Endodermal cell (in vitro differentiated cells): ENCODE data around the gene SIDT1. TPM values are rescaled to one million over a fixed set of nuclear protein-coding genes. Genes with fewer than 3 reads are reported as not detected.

Experiments used
- DNase-seq: peaks from one replicate; pipeline ENCODE4 v3.0.0-alpha.2; 2017
- H3K27ac ChIP-seq: 2 replicates; pipeline ENCODE4 v1.5.1; 2013; ENCODE audit warnings: mild to moderate bottlenecking, low read depth, low read length, moderate library complexity
- H3K27me3 ChIP-seq: 2 replicates; pipeline ENCODE4 v1.6.1; 2013; ENCODE audit warnings: mild to moderate bottlenecking, low read length, moderate library complexity; ENCODE audit not compliant: insufficient read depth, control insufficient read depth, poor library complexity, severe bottlenecking
- H3K36me3 ChIP-seq: 2 replicates; pipeline ENCODE4 v1.7.0; 2013; ENCODE audit warnings: mild to moderate bottlenecking, low read length, moderate library complexity; ENCODE audit not compliant: control insufficient read depth, insufficient read depth
- H3K4me1 ChIP-seq: one replicate; pipeline ENCODE4 v1.7.0; 2013; ENCODE audit warnings: low read length; ENCODE audit not compliant: control insufficient read depth, insufficient read depth
- H3K4me3 ChIP-seq: 2 replicates; pipeline ENCODE4 v1.5.1; 2013; ENCODE audit warnings: mild to moderate bottlenecking, low read length, moderate library complexity
- H3K9ac ChIP-seq: 2 replicates; pipeline ENCODE4 v1.6.1; 2013; ENCODE audit warnings: mild to moderate bottlenecking, low read length, moderate library complexity; ENCODE audit not compliant: poor library complexity, severe bottlenecking; ENCODE audit errors: extremely low read depth
- H3K9me3 ChIP-seq: 2 replicates; pipeline ENCODE4 v1.6.1; 2013; ENCODE audit warnings: mild to moderate bottlenecking, low read length, moderate library complexity; ENCODE audit not compliant: control insufficient read depth
- H3K27ac Mint-ChIP-seq: 2 replicates; pipeline ENCODE4 v1.8.0; 2020; ENCODE audit warnings: mixed read lengths
- H3K27me3 Mint-ChIP-seq: 2 replicates; pipeline ENCODE4 v1.8.0; 2021; ENCODE audit warnings: mild to moderate bottlenecking, mixed read lengths; ENCODE audit not compliant: insufficient read depth
- H3K36me3 Mint-ChIP-seq: 2 replicates; pipeline ENCODE4 v1.8.0; 2020; ENCODE audit warnings: low read depth, mixed read lengths
- H3K4me1 Mint-ChIP-seq: 2 replicates; pipeline ENCODE4 v1.8.0; 2020; ENCODE audit warnings: mixed read lengths
- H3K4me3 Mint-ChIP-seq: 2 replicates; pipeline ENCODE4 v1.8.0; 2020; ENCODE audit warnings: mild to moderate bottlenecking, moderate library complexity, mixed read lengths
- H3K9me3 Mint-ChIP-seq: 2 replicates; pipeline ENCODE4 v1.8.0; 2020; ENCODE audit warnings: mild to moderate bottlenecking, mixed read lengths
- WGBS, 2 experiments: methylation state at CpG; one replicate each; pipeline versions ENCODE4 v1.1.5 to v1.1.7; 2013; ENCODE audit warnings: missing lambda C conversion rate in 2 of 2, mixed read lengths in 1 of 2; ENCODE audit not compliant: insufficient coverage in 1 of 2, insufficient read length in 1 of 2; 5-methylcytosine and 5-hydroxymethylcytosine counted together
- total RNA-seq, 2 donors: library from RNA; stranded (reverse); fragmentation: NEBNext Ultra II Directional in 1 of 2; extraction: Animal tissue kit (Norgen Biotek cat#: 25700) in 1 of 2; gene quantifications; 2 replicates in 1 of 2; 3 replicates in 1 of 2; pipeline ENCODE4 v1.2.1, GENCODE V29; 2021
- TF ChIP-seq, protein P1 (sequence below): fragments of 200-600 bp; sonication (generic); conservative IDR thresholded peaks from 2 replicates; pipeline ENCODE4 v1.5.0; 2021; ENCODE audit warnings: antibody characterized with exemption, mild to moderate bottlenecking

The SIDT1 gene
- total RNA-seq, 2 donors from 2014 or later, result not detected

DNA sequence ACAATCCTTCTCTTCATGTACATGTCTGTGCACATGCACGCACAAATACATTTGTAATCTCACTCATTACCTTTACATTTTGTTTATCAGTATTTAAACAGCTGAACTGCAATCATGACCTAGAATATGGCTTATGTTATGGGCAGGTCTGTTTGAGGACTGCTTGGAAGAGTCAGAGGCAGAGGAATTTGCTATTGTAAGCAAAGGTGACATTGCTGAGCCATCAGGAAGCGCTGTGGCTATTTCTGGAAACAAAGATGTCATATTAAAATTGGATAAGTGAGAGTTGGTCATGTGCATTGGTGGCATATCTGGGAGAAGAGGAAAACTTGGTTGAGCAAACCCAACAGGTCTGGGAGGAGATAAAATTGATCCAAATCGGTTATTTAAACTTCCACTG, 122.5 kb downstream of the SIDT1 start:
- Mint-ChIP-seq H3K4me1 (no peaks in the 10 kb centered on the region), H3K9me3 (no peaks in the 10 kb centered on the region), H3K4me3 (no peak overlapping the region), H3K27ac (no peak overlapping the region), H3K27me3 (no peaks in the 10 kb centered on the region), H3K36me3 (peaks cover 35% of the 10 kb centered on the region)
- Histone ChIP-seq H3K4me1 (no peaks in the 10 kb centered on the region), H3K27me3 (no peaks in the 10 kb centered on the region), H3K4me3 (no peak overlapping the region), H3K27ac (no peak overlapping the region), H3K9me3 (no peaks in the 10 kb centered on the region), H3K36me3 (peaks cover 17% of the 10 kb centered on the region), H3K9ac (no peak overlapping the region)
- WGBS, 2 experiments, result 94 to 95% methylated on average over 2 to 3 of the region's 3 CpGs
- TF ChIP-seq, protein P1, sequence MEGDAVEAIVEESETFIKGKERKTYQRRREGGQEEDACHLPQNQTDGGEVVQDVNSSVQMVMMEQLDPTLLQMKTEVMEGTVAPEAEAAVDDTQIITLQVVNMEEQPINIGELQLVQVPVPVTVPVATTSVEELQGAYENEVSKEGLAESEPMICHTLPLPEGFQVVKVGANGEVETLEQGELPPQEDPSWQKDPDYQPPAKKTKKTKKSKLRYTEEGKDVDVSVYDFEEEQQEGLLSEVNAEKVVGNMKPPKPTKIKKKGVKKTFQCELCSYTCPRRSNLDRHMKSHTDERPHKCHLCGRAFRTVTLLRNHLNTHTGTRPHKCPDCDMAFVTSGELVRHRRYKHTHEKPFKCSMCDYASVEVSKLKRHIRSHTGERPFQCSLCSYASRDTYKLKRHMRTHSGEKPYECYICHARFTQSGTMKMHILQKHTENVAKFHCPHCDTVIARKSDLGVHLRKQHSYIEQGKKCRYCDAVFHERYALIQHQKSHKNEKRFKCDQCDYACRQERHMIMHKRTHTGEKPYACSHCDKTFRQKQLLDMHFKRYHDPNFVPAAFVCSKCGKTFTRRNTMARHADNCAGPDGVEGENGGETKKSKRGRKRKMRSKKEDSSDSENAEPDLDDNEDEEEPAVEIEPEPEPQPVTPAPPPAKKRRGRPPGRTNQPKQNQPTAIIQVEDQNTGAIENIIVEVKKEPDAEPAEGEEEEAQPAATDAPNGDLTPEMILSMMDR, result no peak
- DNase-seq, result no peak

DNA sequence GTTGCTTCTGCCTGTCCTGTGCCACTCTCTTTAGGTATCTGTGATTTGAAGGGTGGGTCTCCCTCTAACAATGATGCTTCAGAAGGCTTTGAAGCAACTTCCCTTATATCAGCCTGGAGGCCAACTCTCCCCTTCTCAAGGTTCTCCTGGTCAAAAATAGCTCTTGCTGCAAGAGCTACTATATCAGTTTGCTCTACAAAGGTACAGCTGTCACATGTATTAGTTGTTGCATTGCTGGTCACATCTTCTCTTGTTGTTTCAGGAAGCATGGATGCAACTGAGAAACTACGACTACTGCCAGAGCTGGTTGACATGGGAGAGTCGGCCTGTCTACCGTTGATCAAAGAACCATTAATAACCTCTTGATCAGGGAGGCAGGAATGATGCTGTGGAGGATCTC, 125.8 kb downstream of the SIDT1 start:
- Histone ChIP-seq H3K9me3 (no peaks in the 10 kb centered on the region), H3K27me3 (no peaks in the 10 kb centered on the region), H3K9ac (no peak overlapping the region), H3K36me3 (peaks cover 31% of the 10 kb centered on the region), H3K4me1 (no peaks in the 10 kb centered on the region), H3K4me3 (no peak overlapping the region), H3K27ac (no peak overlapping the region)
- Mint-ChIP-seq H3K4me1 (peaks cover 3% of the 10 kb centered on the region), H3K27me3 (no peaks in the 10 kb centered on the region), H3K36me3 (peaks cover 45% of the 10 kb centered on the region), H3K4me3 (no peak overlapping the region), H3K9me3 (no peaks in the 10 kb centered on the region), H3K27ac (no peak overlapping the region)
- no peak for DNase-seq
- TF ChIP-seq, protein P1, result no peak
- WGBS, 2 experiments, result 93% methylated on average over 3 of the region's 3 CpGs; no CpG with 5 or more reads in 1 of the 2 experiments

DNA sequence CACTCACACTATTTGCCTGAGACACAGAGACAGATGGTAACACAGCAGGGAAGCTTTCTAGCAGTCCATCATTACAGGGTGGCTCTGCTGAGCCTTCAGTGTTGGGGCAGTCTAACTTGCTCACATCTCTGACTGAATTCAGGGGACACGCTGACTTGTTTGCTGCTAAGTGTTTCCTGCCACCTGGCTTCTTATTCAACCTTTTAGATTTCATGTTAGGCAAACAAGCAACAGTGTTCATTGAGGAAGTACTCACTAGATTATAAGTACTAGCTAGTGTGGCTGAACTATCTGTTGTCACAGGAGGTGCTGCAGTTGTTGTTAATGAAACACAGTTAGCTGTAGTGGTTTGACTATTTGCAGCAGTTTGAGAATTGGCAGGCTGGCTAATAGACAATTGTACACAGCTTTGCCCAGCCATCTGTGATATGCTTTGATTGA, 126.8 kb downstream of the SIDT1 start:
- peaks cover 13% of the 10 kb centered on the region for H3K4me1 Mint-ChIP-seq
- H3K9me3 ChIP-seq, result no peaks in the 10 kb centered on the region
- H3K4me3 ChIP-seq, result no peak overlapping the region
- DNase-seq, result no peak
- H3K36me3 ChIP-seq, result peaks cover 31% of the 10 kb centered on the region
- H3K4me1 ChIP-seq, result no peaks in the 10 kb centered on the region
- 83 to 86% methylated on average over 1 of the region's 1 CpG for WGBS, 2 experiments
- H3K27me3 Mint-ChIP-seq, result no peaks in the 10 kb centered on the region
- no peak overlapping the region for H3K4me3 Mint-ChIP-seq
- no peak overlapping the region for H3K9ac ChIP-seq
- H3K9me3 Mint-ChIP-seq, result no peaks in the 10 kb centered on the region
- no peak overlapping the region for H3K27ac Mint-ChIP-seq
- peaks cover 48% of the 10 kb centered on the region for H3K36me3 Mint-ChIP-seq
- TF ChIP-seq, protein P1, result no peak
- no peaks in the 10 kb centered on the region for H3K27me3 ChIP-seq
- H3K27ac ChIP-seq, result no peak overlapping the region
